Measurements from ENCODE around the gene LPO.

DNA sequence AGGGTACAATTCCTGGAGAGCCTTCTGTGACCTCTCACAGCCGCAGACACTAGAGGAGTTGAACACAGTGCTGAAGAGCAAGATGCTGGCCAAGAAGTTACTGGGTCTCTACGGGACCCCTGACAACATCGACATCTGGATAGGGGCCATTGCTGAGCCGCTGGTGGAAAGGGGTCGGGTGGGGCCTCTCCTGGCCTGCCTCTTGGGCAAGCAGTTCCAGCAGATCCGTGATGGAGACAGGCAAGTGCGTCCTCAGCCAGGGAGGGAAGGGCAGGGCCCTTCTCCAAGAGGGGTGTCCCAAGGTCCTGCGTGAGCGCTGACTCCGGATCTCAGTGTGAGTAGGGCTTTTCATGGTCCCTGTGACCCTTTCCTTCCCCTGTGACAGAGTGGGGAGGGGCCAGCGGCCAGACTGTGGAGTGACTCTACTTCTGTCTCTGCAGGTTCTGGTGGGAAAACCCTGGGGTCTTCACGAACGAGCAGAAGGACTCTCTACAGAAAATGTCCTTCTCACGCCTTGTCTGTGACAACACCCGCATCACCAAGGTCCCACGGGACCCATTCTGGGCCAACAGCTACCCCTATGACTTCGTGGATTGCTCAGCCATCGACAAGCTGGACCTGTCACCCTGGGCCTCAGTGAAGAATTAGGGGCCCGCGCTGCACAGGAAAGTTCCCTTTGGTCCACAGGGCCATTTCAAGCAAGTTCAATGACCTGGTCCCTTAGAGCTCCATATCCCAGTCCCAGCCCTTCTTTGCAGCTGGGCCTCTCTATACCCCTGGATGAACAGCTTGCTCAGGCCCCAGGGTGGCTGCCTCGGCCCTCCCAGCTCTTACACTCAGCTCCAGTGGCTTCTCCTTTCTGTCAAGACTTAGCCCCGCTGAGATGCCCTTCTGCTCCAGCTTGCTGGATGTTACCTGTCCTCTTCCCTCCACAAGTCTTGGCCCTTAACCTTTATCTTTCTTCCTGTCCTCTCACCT lies 29.3 kb downstream of the LPO start:
- TF ChIP-seq, protein P1, sequence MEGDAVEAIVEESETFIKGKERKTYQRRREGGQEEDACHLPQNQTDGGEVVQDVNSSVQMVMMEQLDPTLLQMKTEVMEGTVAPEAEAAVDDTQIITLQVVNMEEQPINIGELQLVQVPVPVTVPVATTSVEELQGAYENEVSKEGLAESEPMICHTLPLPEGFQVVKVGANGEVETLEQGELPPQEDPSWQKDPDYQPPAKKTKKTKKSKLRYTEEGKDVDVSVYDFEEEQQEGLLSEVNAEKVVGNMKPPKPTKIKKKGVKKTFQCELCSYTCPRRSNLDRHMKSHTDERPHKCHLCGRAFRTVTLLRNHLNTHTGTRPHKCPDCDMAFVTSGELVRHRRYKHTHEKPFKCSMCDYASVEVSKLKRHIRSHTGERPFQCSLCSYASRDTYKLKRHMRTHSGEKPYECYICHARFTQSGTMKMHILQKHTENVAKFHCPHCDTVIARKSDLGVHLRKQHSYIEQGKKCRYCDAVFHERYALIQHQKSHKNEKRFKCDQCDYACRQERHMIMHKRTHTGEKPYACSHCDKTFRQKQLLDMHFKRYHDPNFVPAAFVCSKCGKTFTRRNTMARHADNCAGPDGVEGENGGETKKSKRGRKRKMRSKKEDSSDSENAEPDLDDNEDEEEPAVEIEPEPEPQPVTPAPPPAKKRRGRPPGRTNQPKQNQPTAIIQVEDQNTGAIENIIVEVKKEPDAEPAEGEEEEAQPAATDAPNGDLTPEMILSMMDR (IDR thresholded peaks at IDR 0.05; ENCODE audit: low read depth, low read length): no peak
- TF ChIP-seq EZH2phosphoT487 (IDR thresholded peaks at IDR 0.05; ENCODE audit: low read depth): no peak
